ENCODE data around the gene MRPL58. TPM values are rescaled to one million over a fixed set of nuclear protein-coding genes. Genes with fewer than 3 reads are reported as not detected.
A peak's percentile ranks its signal among the peaks of the same experiment; 100 is the strongest.
"Not testable (repeated sequence)": the region's sequence is repeated elsewhere in the genome, so short reads cannot be mapped to it uniquely, and the experiment has no call there.

MRPL58 gene
- total RNA-seq, 2 donors from 2014 or later = 29.7 to 30.1 TPM

DNA sequence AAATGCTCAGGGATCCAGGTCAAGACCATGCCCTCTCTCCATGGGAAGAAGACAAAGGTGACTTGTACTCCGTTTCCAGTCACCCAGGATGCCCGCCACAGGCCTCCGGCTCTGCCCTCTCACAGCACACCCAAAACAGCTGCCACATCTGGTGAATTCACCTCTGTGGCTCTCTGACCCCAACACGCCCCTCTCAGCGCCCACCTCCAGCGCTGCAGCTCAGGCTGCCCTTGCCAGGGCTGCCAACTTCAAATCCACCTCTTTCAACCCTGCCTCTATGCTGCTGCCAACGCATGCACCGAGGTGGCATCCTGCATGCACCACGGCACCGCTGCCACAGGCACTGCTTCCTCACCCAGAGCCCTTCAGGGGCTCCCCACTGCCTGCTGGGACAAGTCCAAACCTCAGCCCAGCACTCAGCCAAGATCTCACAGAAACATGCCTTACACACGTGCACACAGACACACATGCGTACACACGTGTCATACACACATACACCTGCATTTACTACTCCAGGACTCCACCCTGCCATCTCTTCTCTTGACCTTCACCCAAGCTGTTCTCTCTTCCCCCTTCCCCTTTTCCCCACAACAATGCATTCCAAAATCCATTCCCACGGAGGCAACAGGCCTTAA, 47.4 kb upstream of the MRPL58 start:
- peak; percentile 43 for DNase-seq
- Mint-ChIP-seq H3K4me3 (no peak overlapping the region), H3K36me3 (ENCODE audit: low read depth) (no peaks in the 10 kb centered on the region), H3K27ac (no peak overlapping the region), H3K9me3 (no peaks in the 10 kb centered on the region), H3K4me1 (peaks cover 1% of the 10 kb centered on the region), H3K27me3 (ENCODE audit: insufficient read depth) (peaks cover 4% of the 10 kb centered on the region)
- 85 to 88% methylated on average over 9 to 14 of the region's 14 CpGs for WGBS, 2 experiments (ENCODE audit: insufficient coverage in 1 of 2, insufficient read length in 1 of 2)
- Histone ChIP-seq H3K27me3 (ENCODE audit: control insufficient read depth, insufficient read depth, low read length, poor library complexity, severe bottlenecking) (peaks cover 6% of the 10 kb centered on the region), H3K9ac (ENCODE audit: extremely low read depth, low read length, poor library complexity, severe bottlenecking) (no peak overlapping the region), H3K27ac (ENCODE audit: low read depth, low read length) (no peak overlapping the region), H3K4me1 (ENCODE audit: control insufficient read depth, insufficient read depth, low read length) (no peaks in the 10 kb centered on the region), H3K36me3 (ENCODE audit: control insufficient read depth, insufficient read depth, low read length) (no peaks in the 10 kb centered on the region), H3K9me3 (ENCODE audit: control insufficient read depth, low read length) (no peaks in the 10 kb centered on the region), H3K4me3 (ENCODE audit: low read length) (no peak overlapping the region)
- TF ChIP-seq, protein P1, sequence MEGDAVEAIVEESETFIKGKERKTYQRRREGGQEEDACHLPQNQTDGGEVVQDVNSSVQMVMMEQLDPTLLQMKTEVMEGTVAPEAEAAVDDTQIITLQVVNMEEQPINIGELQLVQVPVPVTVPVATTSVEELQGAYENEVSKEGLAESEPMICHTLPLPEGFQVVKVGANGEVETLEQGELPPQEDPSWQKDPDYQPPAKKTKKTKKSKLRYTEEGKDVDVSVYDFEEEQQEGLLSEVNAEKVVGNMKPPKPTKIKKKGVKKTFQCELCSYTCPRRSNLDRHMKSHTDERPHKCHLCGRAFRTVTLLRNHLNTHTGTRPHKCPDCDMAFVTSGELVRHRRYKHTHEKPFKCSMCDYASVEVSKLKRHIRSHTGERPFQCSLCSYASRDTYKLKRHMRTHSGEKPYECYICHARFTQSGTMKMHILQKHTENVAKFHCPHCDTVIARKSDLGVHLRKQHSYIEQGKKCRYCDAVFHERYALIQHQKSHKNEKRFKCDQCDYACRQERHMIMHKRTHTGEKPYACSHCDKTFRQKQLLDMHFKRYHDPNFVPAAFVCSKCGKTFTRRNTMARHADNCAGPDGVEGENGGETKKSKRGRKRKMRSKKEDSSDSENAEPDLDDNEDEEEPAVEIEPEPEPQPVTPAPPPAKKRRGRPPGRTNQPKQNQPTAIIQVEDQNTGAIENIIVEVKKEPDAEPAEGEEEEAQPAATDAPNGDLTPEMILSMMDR (conservative IDR thresholded peaks at IDR 0.05) = no peak

DNA sequence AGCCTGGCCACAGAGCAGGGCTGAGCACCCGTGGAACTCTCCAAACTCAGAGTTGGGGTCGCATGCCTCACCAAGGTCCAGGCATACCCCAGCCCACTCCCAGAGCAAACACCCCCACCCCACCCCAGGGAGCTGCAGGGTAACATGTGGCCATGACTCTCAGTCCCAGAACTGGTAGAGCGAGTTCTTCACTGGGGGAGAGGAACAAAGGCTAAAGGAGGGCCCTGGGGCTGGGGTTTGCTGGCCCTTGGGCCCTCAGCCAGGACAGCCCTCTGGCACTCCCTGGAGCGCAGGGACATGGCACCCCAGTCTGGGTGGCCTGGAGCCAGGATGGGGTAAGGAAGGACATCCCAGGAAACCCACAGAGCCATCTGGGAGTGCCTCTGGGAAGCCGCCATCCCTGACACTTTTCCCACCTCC, 44.1 kb upstream of the MRPL58 start:
- no peak overlapping the region for H3K4me3 Mint-ChIP-seq
- Histone ChIP-seq H3K27ac (ENCODE audit: low read depth, low read length) (no peak overlapping the region), H3K27me3 (ENCODE audit: control insufficient read depth, insufficient read depth, low read length, poor library complexity, severe bottlenecking) (peaks cover 29% of the 10 kb centered on the region), H3K9me3 (ENCODE audit: control insufficient read depth, low read length) (no peaks in the 10 kb centered on the region), H3K9ac (ENCODE audit: extremely low read depth, low read length, poor library complexity, severe bottlenecking) (no peak overlapping the region), H3K4me1 (ENCODE audit: control insufficient read depth, insufficient read depth, low read length) (no peaks in the 10 kb centered on the region), H3K36me3 (ENCODE audit: control insufficient read depth, insufficient read depth, low read length) (no peaks in the 10 kb centered on the region), H3K4me3 (ENCODE audit: low read length) (no peak overlapping the region)
- TF ChIP-seq, protein P1 (conservative IDR thresholded peaks at IDR 0.05) = no peak
- H3K9me3 Mint-ChIP-seq = no peaks in the 10 kb centered on the region
- H3K27ac Mint-ChIP-seq = no peak overlapping the region
- peaks cover 28% of the 10 kb centered on the region for H3K27me3 Mint-ChIP-seq (ENCODE audit: insufficient read depth)
- no peaks in the 10 kb centered on the region for H3K36me3 Mint-ChIP-seq (ENCODE audit: low read depth)
- no peaks in the 10 kb centered on the region for H3K4me1 Mint-ChIP-seq
- WGBS, 2 experiments (ENCODE audit: insufficient coverage in 1 of 2, insufficient read length in 1 of 2) = 92% methylated on average over 5 of the region's 5 CpGs; no CpG with 5 or more reads in 1 of the 2 experiments
- DNase-seq = peak; percentile 48

DNA sequence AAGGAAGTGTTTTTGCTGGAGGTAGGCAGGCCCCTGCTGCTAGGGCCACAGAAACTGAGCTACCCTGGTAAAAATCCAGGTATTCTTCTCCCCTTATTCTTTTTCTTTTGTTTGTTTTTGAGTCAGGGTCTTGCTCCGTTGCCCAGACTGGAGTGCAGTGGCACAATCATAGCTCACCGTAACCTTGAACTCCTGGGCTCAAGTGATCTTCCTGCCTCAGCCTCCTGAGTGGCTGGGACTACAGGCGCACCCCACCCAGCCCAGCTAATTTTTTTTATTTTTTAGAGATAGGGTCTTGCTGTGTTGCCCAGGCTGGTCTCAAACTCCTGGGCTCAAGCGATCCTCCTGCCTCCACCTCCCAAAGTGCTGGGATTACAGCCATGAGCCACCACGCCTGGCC, 43.0 kb upstream of the MRPL58 start:
- not testable (repeated sequence) for H3K36me3 ChIP-seq (ENCODE audit: control insufficient read depth, insufficient read depth, low read length); DNase-seq; H3K4me3 Mint-ChIP-seq; H3K9me3 Mint-ChIP-seq; H3K9ac ChIP-seq (ENCODE audit: extremely low read depth, low read length, poor library complexity, severe bottlenecking); H3K4me1 Mint-ChIP-seq; H3K27ac Mint-ChIP-seq; H3K4me1 ChIP-seq (ENCODE audit: control insufficient read depth, insufficient read depth, low read length); H3K4me3 ChIP-seq (ENCODE audit: low read length); H3K27ac ChIP-seq (ENCODE audit: low read depth, low read length); H3K9me3 ChIP-seq (ENCODE audit: control insufficient read depth, low read length); H3K36me3 Mint-ChIP-seq (ENCODE audit: low read depth)
- H3K27me3 Mint-ChIP-seq (ENCODE audit: insufficient read depth) = peaks cover 39% of the 10 kb centered on the region
- H3K27me3 ChIP-seq (ENCODE audit: control insufficient read depth, insufficient read depth, low read length, poor library complexity, severe bottlenecking) = peaks cover 40% of the 10 kb centered on the region
- WGBS, 2 experiments (ENCODE audit: insufficient coverage in 1 of 2, insufficient read length in 1 of 2) = 86 to 90% methylated on average over 2 to 4 of the region's 5 CpGs

DNA sequence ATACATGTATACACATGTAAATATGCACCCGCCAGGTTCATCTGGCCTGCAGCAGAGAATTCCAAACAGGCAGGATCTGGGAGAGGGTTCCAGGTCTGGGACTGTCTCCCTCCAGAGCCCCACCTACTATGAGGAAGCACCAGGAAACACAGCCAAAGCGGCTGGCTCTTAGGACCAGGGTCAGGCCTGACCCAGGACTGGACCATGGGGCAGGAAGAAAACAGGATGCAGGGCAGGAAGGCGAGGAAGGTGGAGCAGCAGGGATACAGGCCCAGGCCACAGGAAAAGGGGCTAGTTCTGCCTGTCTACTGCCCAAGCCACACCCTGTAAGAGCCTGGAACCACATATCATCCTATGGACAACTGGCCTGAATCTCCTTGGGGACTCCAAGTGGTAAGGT, 42.1 kb upstream of the MRPL58 start:
- H3K27me3 ChIP-seq (ENCODE audit: control insufficient read depth, insufficient read depth, low read length, poor library complexity, severe bottlenecking) = peaks cover 49% of the 10 kb centered on the region

More for the DNA sequence above, 42.1 kb upstream of the MRPL58 start:
- Histone ChIP-seq H3K27ac (ENCODE audit: low read depth, low read length) (no peak overlapping the region), H3K9me3 (ENCODE audit: control insufficient read depth, low read length) (no peaks in the 10 kb centered on the region), H3K4me1 (ENCODE audit: control insufficient read depth, insufficient read depth, low read length) (no peaks in the 10 kb centered on the region), H3K9ac (ENCODE audit: extremely low read depth, low read length, poor library complexity, severe bottlenecking) (no peak overlapping the region), H3K4me3 (ENCODE audit: low read length) (no peak overlapping the region), H3K36me3 (ENCODE audit: control insufficient read depth, insufficient read depth, low read length) (no peaks in the 10 kb centered on the region)
- H3K27me3 Mint-ChIP-seq (ENCODE audit: insufficient read depth) = peaks cover 48% of the 10 kb centered on the region
- TF ChIP-seq, protein P1 (conservative IDR thresholded peaks at IDR 0.05) = no peak
- H3K4me1 Mint-ChIP-seq = no peaks in the 10 kb centered on the region
- no peak overlapping the region for H3K27ac Mint-ChIP-seq
- H3K4me3 Mint-ChIP-seq = no peak overlapping the region
- H3K9me3 Mint-ChIP-seq = no peaks in the 10 kb centered on the region
- DNase-seq = peak; percentile 46
- WGBS, 2 experiments (ENCODE audit: insufficient coverage in 1 of 2, insufficient read length in 1 of 2) = 90 to 94% methylated on average over 1 to 3 of the region's 3 CpGs
- no peaks in the 10 kb centered on the region for H3K36me3 Mint-ChIP-seq (ENCODE audit: low read depth)
